Measurements from ENCODE around the gene CTNNA2.

DNA sequence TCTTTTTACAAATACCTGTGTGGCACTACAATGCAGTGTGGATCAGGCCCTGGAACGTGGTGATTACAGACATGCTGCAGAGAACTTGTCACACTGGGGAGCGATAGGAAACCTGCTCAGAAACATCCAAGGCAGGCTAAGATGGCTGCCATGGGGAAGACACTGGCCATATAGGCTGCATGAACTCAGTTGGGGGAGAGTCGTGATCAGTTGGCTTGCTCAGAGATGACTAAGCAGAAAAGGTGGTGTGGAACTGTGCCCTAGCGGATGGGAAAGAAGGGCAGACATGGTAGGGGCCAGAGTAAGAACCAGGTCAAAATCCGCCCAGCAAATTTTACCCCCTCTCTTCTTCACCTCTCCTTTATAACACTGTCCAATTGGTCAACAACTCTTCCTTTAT is 483.9 kb downstream of the CTNNA2 start:
- TF ChIP-seq, protein P1, sequence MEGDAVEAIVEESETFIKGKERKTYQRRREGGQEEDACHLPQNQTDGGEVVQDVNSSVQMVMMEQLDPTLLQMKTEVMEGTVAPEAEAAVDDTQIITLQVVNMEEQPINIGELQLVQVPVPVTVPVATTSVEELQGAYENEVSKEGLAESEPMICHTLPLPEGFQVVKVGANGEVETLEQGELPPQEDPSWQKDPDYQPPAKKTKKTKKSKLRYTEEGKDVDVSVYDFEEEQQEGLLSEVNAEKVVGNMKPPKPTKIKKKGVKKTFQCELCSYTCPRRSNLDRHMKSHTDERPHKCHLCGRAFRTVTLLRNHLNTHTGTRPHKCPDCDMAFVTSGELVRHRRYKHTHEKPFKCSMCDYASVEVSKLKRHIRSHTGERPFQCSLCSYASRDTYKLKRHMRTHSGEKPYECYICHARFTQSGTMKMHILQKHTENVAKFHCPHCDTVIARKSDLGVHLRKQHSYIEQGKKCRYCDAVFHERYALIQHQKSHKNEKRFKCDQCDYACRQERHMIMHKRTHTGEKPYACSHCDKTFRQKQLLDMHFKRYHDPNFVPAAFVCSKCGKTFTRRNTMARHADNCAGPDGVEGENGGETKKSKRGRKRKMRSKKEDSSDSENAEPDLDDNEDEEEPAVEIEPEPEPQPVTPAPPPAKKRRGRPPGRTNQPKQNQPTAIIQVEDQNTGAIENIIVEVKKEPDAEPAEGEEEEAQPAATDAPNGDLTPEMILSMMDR (IDR thresholded peaks at IDR 0.05), result no peak
- TF ChIP-seq EZH2phosphoT487 (IDR thresholded peaks at IDR 0.05) (no peak), EZH2 (IDR thresholded peaks at IDR 0.05) (no peak)

Data from neural progenitor cell (in vitro differentiated cells).